ENCODE data around the gene TP63.

- TF ChIP-seq CTCF (conservative IDR thresholded peaks at IDR 0.05) (no peak), EZH2 (IDR thresholded peaks at IDR 0.05; ENCODE audit: low read depth) (no peak)
These were observed 147.3 kb downstream of the TP63 start for GRCh38 chr3:189778340-189778950.

Measured in PC-9 (cell line).